Activated B cell treated with CpG ODN at 0.5 μM for 24 hours (primary cell): ENCODE data around the gene CD19. TPM values are rescaled to one million over a fixed set of nuclear protein-coding genes. Genes with fewer than 3 reads are reported as not detected.
A peak's percentile ranks its signal among the peaks of the same experiment; 100 is the strongest.

Experiments used
- ATAC-seq: fragments of 200-7000 bp; cut with Tn5 transposase; one replicate; pipeline ENCODE4 v1.10.0; 2021; ENCODE audit warnings: low read depth, mild to moderate bottlenecking, moderate library complexity
- CTCF ChIA-PET: fragments of 350-600 bp; sonication (Branson Sonifier 250); formaldehyde crosslinking; loops from one replicate; lab custom pipeline; 2021; ENCODE audit warnings: antibody characterized with exemption; lab: Charles Lee
- POLR2A ChIA-PET: fragments of 350-600 bp; sonication (Branson Sonifier 250); formaldehyde crosslinking; loops from one replicate; lab custom pipeline; 2021; ENCODE audit warnings: antibody characterized with exemption; lab: Charles Lee
- DNase-seq: peaks from one replicate; pipeline ENCODE4 v3.0.0; 2022
- H3K27ac Mint-ChIP-seq: one replicate; pipeline ENCODE4 v1.8.0; 2020; ENCODE audit warnings: mixed read lengths
- H3K27me3 Mint-ChIP-seq: one replicate; pipeline ENCODE4 v1.8.0; 2021; ENCODE audit warnings: mixed read lengths
- H3K36me3 Mint-ChIP-seq: one replicate; pipeline ENCODE4 v1.8.0; 2021; ENCODE audit warnings: low read depth, mixed read lengths
- H3K4me1 Mint-ChIP-seq: one replicate; pipeline ENCODE4 v1.8.0; 2021; ENCODE audit warnings: mixed read lengths
- H3K4me3 Mint-ChIP-seq: one replicate; pipeline ENCODE4 v1.8.0; 2020; ENCODE audit warnings: mild to moderate bottlenecking, mixed read lengths
- H3K9me3 Mint-ChIP-seq: one replicate; pipeline ENCODE4 v1.8.0; 2020; ENCODE audit warnings: mixed read lengths
- intact Hi-C: fragments of 100-400 bp; cut with micrococcal nuclease; formaldehyde crosslinking; loops from one replicate; pipeline ENCODE4 v1.15.1; 2024
- total RNA-seq: library from RNA; stranded (reverse); gene quantifications from 2 replicates; pipeline ENCODE4 v1.2.3, GENCODE V29; 2022
- TF ChIP-seq, protein P1 (sequence below): fragments of 200-600 bp; IDR thresholded peaks from one replicate; pipeline ENCODE4 v1.8.0; 2022; ENCODE audit warnings: antibody characterized with exemption, mild to moderate bottlenecking

CD19 gene
- total RNA-seq, result 295 and 316 TPM in 2 replicates

DNA sequence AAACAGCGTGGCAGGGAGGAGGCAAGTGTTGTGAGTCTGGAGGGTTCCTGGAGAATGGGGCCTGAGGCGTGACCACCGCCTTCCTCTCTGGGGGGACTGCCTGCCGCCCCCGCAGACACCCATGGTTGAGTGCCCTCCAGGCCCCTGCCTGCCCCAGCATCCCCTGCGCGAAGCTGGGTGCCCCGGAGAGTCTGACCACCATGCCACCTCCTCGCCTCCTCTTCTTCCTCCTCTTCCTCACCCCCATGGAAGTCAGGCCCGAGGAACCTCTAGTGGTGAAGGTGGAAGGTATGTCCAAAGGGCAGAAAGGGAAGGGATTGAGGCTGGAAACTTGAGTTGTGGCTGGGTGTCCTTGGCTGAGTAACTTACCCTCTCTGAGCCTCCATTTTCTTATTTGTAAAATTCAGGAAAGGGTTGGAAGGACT is at the start of gene CD19:
Gene CD19, plus strand, starts transcription at position 171 of the 425 bp plus-strand sequence. Its CDS starts 30 bp downstream, at position 201.
- Mint-ChIP-seq H3K9me3 (no peaks in the 10 kb centered on the region), H3K27ac (peak within 1 kb of the TSS; percentile 98), H3K36me3 (peaks cover 40% of the 10 kb centered on the region), H3K4me1 (peaks cover 75% of the 10 kb centered on the region), H3K27me3 (no peaks in the 10 kb centered on the region), H3K4me3 (peak within 1 kb of the TSS; percentile 99)
- DNase-seq (peak; percentile 60), ATAC-seq (peak; percentile 49)
- intact Hi-C loops, result loop anchor here (1.0 to 5.0 kb wide), 3 partner anchors 8 to 440 kb away; partner anchors contain the start of genes APOBR and CLN3
- TF ChIP-seq, protein P1, sequence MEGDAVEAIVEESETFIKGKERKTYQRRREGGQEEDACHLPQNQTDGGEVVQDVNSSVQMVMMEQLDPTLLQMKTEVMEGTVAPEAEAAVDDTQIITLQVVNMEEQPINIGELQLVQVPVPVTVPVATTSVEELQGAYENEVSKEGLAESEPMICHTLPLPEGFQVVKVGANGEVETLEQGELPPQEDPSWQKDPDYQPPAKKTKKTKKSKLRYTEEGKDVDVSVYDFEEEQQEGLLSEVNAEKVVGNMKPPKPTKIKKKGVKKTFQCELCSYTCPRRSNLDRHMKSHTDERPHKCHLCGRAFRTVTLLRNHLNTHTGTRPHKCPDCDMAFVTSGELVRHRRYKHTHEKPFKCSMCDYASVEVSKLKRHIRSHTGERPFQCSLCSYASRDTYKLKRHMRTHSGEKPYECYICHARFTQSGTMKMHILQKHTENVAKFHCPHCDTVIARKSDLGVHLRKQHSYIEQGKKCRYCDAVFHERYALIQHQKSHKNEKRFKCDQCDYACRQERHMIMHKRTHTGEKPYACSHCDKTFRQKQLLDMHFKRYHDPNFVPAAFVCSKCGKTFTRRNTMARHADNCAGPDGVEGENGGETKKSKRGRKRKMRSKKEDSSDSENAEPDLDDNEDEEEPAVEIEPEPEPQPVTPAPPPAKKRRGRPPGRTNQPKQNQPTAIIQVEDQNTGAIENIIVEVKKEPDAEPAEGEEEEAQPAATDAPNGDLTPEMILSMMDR, result no peak
- POLR2A ChIA-PET, result interaction anchor here (0.5 to 12.8 kb wide), 17 partner anchors 9 to 994 kb away, joined by 3 to 192 read pairs (median 8); partner anchors contain the start of genes APOBR, ATP2A1, ATXN2L and KCTD13
- CTCF ChIA-PET, result interaction anchor here (1.0 to 7.4 kb wide), 5 partner anchors 8 to 58 kb away, joined by 4 to 51 read pairs (median 4); partner anchors contain the start of gene NFATC2IP

DNA sequence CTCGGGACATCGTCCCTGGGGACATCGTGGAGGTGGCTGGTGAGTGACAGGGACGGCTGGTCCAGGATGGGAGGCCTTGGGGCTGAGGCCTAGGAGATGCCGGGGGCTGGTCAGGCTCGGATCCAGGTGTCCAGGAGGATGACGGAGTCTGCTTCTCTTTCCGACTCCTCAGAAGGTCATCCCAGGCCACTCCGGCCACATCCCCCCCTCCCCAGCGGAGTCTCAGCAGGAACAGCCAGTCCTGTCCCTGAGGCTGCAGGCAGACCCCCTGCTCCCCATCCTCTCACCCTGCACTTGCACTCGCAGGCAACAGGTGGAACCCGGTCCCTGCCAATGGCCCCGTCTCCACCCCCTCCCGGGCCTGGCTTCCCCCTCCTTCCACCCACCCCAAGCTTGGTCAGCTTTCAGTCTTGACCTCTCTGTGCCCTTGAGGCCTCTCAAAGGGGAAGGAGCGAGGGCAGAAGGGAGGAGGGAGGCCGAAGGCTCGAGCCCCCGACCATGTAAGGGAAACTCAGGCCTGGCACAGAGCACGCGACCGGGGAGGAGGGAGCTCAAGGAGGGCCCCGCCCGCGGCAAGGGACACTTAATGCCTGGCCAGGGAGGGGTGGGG is 49.1 kb upstream of the CD19 start:
- POLR2A ChIA-PET, result no interaction called here

DNA sequence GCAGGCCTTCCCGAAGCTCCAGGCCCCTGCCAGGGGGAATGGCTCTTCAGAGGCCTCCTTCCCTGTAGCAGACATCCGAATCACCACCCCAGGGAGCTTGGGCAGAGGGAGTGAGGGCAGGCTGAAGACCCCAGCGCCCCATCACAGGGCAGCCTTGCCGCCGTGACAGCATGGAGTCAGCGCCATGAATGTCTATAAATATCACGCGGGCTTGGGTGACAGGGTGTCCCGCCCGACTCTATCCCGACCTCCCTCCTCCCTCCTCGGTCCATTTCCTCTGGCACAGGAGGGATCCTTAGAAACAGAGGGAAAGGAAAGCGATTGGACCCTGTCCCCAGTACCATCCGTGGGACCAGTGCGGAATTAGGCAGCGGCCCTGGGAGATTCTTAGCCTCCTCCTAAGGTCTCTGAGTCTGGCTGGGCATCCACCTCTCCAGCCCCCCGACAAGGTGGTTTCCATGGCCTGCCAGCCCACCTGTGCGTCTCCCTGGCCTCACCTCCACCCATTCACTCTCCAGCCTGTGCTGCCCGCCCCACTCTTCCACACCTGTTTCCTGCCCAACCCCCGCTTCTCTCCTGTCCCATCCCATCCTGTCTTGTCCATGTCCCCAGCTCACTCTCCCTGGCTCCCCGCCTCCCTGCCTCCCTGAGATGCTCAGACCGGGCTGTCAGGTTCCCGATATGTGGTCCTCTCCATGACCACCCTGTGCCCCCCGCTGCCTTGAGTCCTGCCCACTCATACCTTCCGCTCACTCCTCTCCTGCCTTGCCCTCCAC is 48.4 kb upstream of the CD19 start:
- no peak for ATAC-seq
- CTCF ChIA-PET, result no interaction called here

More for the DNA sequence above, 49.1 kb upstream of the CD19 start:
- ATAC-seq (no peak), DNase-seq (no peak)
- CTCF ChIA-PET, result no interaction called here
- Mint-ChIP-seq H3K9me3 (no peaks in the 10 kb centered on the region), H3K36me3 (no peaks in the 10 kb centered on the region), H3K4me1 (peaks cover 14% of the 10 kb centered on the region), H3K4me3 (no peak overlapping the region), H3K27me3 (peaks cover 5% of the 10 kb centered on the region), H3K27ac (no peak overlapping the region)
- TF ChIP-seq, protein P1, result no peak
- intact Hi-C loops, result no loop called here

DNA sequence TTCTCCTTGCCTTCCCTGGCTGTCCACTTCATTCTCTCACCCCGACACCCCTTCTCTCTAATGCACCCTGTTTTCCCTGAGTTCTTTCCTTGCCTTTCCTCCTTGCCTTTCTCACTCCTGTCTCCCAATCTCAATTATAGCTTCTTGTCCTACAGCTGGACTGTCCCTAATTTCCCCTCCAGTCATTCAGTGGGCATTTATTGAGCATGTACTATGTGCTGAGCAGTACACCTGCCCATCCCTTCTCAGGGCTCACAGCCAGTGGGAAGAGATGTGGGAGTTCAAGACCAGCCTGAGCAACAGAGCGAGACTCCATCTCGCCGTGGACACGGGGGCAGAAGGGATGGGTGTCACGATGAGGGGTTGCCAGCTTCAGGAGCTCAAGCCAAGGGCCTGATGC is 47.7 kb upstream of the CD19 start:
- ATAC-seq, result no peak
- no peak for DNase-seq

More for the DNA sequence above, 48.4 kb upstream of the CD19 start:
- POLR2A ChIA-PET, result no interaction called here
- H3K9me3 Mint-ChIP-seq, result no peaks in the 10 kb centered on the region
- no peak for DNase-seq
- H3K27ac Mint-ChIP-seq, result no peak overlapping the region
- H3K27me3 Mint-ChIP-seq, result peaks cover 5% of the 10 kb centered on the region
- H3K36me3 Mint-ChIP-seq, result no peaks in the 10 kb centered on the region
- H3K4me3 Mint-ChIP-seq, result no peak overlapping the region
- H3K4me1 Mint-ChIP-seq, result peaks cover 13% of the 10 kb centered on the region
- intact Hi-C loops, result no loop called here
- TF ChIP-seq, protein P1, result no peak

More for the DNA sequence above, 47.7 kb upstream of the CD19 start:
- H3K4me3 Mint-ChIP-seq, result no peak overlapping the region
- H3K27me3 Mint-ChIP-seq, result peaks cover 5% of the 10 kb centered on the region
- TF ChIP-seq, protein P1, result no peak
- no peaks in the 10 kb centered on the region for H3K36me3 Mint-ChIP-seq
- H3K4me1 Mint-ChIP-seq, result peaks cover 11% of the 10 kb centered on the region
- no peak overlapping the region for H3K27ac Mint-ChIP-seq
- POLR2A ChIA-PET, result no interaction called here
- H3K9me3 Mint-ChIP-seq, result no peaks in the 10 kb centered on the region
- CTCF ChIA-PET, result no interaction called here
- intact Hi-C loops, result no loop called here
